Gastroesophageal sphincter (tissue), 4 donors: ENCODE measurements around the gene RARRES2. TPM values are rescaled to one million over a fixed set of nuclear protein-coding genes. Genes with fewer than 3 reads are reported as not detected.

Experiments used
- ATAC-seq: fragments of 150-250 bp; one replicate; pipeline ENCODE4 v1.9.1; 2016; ENCODE audit warnings: mild to moderate bottlenecking, moderate library complexity
- H3K27ac ChIP-seq, 4 donors: fragments of 200-600 bp; sonication (generic) in 3 of 4; 1 replicate in 3 of 4; 2 replicates in 1 of 4; pipeline ENCODE4 v1.5.1; 2016 to 2019
- H3K27me3 ChIP-seq: fragments of 200-600 bp; sonication (generic); one replicate; pipeline ENCODE4 v1.5.1; 2019
- H3K36me3 ChIP-seq, 2 donors: fragments of 200-600 bp; sonication (generic); one replicate each; pipeline ENCODE4 v1.5.1; 2019; ENCODE audit warnings: control low read depth in 1 of 2
- H3K4me1 ChIP-seq, 3 donors: fragments of 200-600 bp; sonication (generic); 1 replicate in 2 of 3; 2 replicates in 1 of 3; pipeline ENCODE4 v1.5.1; 2016 to 2019; ENCODE audit warnings: control low read depth in 2 of 3
- H3K4me3 ChIP-seq, 2 donors: fragments of 200-600 bp; sonication (generic); one replicate each; pipeline ENCODE4 v1.5.1; 2019; ENCODE audit warnings: mild to moderate bottlenecking in 1 of 2, moderate library complexity in 1 of 2
- H3K9me3 ChIP-seq, 3 donors: fragments of 200-600 bp; sonication (generic); one replicate each; pipeline ENCODE4 v1.5.1; 2017 to 2019; ENCODE audit warnings: control low read depth in 2 of 3
- EP300 ChIP-seq: sonication (generic); formaldehyde crosslinking; IDR thresholded peaks from one replicate; pipeline ENCODE4 v1.6.1; 2017; ENCODE audit warnings: antibody characterized with exemption, mild to moderate bottlenecking
- POLR2A ChIP-seq, 2 donors: fragments of 450-650 bp; IDR thresholded peaks; one replicate each; pipeline ENCODE4 v1.6.1; 2017; ENCODE audit warnings: antibody characterized with exemption in 2 of 2, mild to moderate bottlenecking in 2 of 2, moderate library complexity in 1 of 2
- POLR2AphosphoS5 ChIP-seq: sonication (generic); formaldehyde crosslinking; IDR thresholded peaks from one replicate; pipeline ENCODE4 v1.6.1; 2017; ENCODE audit warnings: antibody characterized with exemption
- WGBS, 2 donors: methylation state at CpG; one replicate each; pipeline ENCODE4 v1.1.5; 2018; ENCODE audit warnings: low coverage in 1 of 2; 5-methylcytosine and 5-hydroxymethylcytosine counted together
- total RNA-seq, 4 donors: library from RNA; depleted of rRNA; stranded (reverse); fragments of >200 nt; gene quantifications; one replicate each; pipeline ENCODE4 v1.1.0, GENCODE V29; 2016
- TF ChIP-seq, protein P1 (sequence below), 4 experiments: fragments of 200-600 bp in 2 of 4; fragments of 450-650 bp in 2 of 4; sonication (generic) in 1 of 4; IDR thresholded peaks; one replicate each; pipeline ENCODE4 v1.5.1; 2017 to 2019; ENCODE audit warnings: antibody characterized with exemption in 4 of 4, mild to moderate bottlenecking in 2 of 4, moderate library complexity in 2 of 4

Gene RARRES2
- total RNA-seq, 4 donors from 2014 or later, result 152 to 341 (median 157) TPM

DNA sequence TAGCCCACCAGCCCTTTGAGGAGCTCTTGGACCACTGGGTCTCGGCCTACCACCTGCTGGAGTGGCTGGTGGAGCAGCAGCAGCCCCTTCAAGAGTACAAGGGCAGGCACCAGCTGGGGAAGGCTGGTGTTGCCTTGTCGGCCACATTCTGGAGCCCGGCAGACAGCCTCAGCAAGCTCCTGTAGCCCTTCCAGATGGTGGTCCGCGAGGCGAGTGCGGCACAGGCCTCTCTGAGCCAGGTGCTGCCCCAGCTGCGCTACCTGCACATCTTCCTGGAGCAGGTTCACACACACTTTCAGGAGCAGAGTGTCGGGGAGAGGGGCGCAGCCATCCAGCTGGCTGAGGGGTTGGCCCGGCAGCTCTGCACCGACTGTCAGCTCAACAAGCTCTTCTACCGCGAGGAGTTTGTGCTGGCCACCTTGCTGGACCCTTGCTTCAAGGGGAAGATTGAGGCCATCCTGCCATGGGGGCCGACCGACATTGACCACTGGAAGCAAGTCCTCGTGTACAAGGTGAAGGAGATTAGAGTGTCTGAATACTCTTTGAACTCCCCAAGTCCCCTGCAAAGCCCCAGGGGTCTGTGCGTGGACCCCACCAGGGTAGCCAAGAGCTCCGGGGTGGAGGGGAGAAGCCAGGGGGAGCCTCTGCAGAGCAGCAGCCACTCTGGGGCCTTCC is 11.1 kb downstream of the RARRES2 start:
- H3K27me3 ChIP-seq, result no peaks in the 10 kb centered on the region
- no peak for ATAC-seq
- H3K9me3 ChIP-seq, result no peaks in the 10 kb centered on the region
- peaks cover 0 to 17% (median 10%) of the 10 kb centered on the region in 3 donors for H3K4me1 ChIP-seq
- no peak overlapping the region for H3K27ac ChIP-seq
- TF ChIP-seq POLR2AphosphoS5, result no peak
- TF ChIP-seq POLR2A (IDR thresholded peaks at IDR 0.05), result no peak
- TF ChIP-seq, protein P1, sequence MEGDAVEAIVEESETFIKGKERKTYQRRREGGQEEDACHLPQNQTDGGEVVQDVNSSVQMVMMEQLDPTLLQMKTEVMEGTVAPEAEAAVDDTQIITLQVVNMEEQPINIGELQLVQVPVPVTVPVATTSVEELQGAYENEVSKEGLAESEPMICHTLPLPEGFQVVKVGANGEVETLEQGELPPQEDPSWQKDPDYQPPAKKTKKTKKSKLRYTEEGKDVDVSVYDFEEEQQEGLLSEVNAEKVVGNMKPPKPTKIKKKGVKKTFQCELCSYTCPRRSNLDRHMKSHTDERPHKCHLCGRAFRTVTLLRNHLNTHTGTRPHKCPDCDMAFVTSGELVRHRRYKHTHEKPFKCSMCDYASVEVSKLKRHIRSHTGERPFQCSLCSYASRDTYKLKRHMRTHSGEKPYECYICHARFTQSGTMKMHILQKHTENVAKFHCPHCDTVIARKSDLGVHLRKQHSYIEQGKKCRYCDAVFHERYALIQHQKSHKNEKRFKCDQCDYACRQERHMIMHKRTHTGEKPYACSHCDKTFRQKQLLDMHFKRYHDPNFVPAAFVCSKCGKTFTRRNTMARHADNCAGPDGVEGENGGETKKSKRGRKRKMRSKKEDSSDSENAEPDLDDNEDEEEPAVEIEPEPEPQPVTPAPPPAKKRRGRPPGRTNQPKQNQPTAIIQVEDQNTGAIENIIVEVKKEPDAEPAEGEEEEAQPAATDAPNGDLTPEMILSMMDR (IDR thresholded peaks at IDR 0.05), result no peak
- peaks cover 0 to 60% of the 10 kb centered on the region in 2 donors for H3K36me3 ChIP-seq
- H3K4me3 ChIP-seq, result no peak overlapping the region
- WGBS, 2 donors, result 93% methylated on average over 3 of the region's 19 CpGs; no CpG with 5 or more reads in 1 of the 2 donors

DNA sequence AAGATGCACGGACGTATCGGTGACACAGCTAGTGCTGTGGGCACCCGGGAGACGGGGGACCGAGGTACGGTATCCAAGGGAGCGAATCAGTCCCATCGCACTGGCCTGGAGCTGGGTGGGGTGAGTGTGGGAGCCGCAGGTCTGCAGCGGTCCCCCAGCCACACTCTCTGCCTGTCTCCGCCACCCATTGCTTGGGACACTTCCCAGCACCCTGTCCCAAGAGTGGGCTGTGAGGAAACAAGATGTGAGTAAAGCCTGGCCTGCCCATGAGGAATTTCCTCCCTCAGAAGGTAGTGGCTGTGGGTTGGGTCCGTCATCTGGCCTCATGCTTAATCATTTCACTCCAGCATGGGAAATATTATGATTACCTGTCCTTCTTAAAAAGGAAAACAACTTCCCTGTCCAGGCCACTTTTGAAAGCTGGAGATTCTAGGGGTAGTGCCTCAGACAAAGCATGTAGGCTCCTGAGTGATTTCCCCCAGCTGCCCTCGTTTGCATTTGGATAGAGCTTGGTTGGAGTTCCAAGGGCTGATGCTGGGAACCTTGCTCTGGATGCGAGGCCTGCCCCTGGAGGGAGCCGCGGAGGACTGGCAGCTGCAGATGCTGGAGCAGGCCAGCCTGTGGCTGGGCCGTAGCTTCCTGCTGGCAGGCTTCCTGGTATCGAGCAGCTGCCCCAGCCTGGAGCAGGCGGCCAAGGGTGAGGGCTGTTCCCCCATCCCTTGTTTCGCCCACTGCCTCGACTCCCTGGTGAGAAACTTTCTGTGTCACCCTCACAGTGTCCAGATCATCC is 11.9 kb downstream of the RARRES2 start:
- TF ChIP-seq EP300 (no peak), POLR2A (IDR thresholded peaks at IDR 0.05) (no peak), POLR2AphosphoS5 (no peak)
- TF ChIP-seq, protein P1 (IDR thresholded peaks at IDR 0.05), result no peak
- peaks cover 0 to 17% (median 2%) of the 10 kb centered on the region in 3 donors for H3K4me1 ChIP-seq
- no peak overlapping the region for H3K27ac ChIP-seq
- H3K36me3 ChIP-seq, result peaks cover 0 to 60% of the 10 kb centered on the region in 2 donors
- H3K27me3 ChIP-seq, result no peaks in the 10 kb centered on the region
- 79 to 87% methylated on average over 3 to 6 of the region's 22 CpGs for WGBS, 2 donors
- no peak for ATAC-seq
- no peaks in the 10 kb centered on the region for H3K9me3 ChIP-seq
- no peak overlapping the region for H3K4me3 ChIP-seq

DNA sequence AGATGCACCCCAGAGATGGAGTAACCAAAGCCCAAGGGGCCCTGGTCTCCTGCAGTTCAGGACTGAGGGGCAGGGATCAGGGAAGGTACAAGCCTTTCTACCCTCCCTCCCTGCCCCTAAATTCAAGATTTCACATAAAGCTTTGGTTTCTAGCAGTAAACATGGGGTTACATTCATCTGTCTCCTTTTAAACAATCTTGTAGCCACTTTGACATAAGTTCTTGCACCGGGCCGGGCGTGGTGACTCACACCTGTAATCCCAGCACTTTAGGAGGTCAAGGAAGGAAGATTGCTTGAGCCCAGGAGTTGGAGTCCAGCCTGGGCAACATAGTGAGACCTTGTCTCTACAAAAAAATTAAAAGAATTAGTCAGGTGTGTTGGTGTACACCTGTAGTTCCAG is 14.1 kb downstream of the RARRES2 start:
- TF ChIP-seq POLR2AphosphoS5 (no peak), EP300 (no peak), POLR2A (IDR thresholded peaks at IDR 0.05) (no peak)
- TF ChIP-seq, protein P1 (IDR thresholded peaks at IDR 0.05), result no peak
- no peaks in the 10 kb centered on the region for H3K9me3 ChIP-seq
- peaks cover 0 to 30% (median 9%) of the 10 kb centered on the region in 3 donors for H3K4me1 ChIP-seq
- WGBS, 2 donors, result 100% methylated on average over 2 of the region's 3 CpGs; no CpG with 5 or more reads in 1 of the 2 donors
- H3K27me3 ChIP-seq, result peaks cover 4% of the 10 kb centered on the region
- peaks cover 0 to 60% of the 10 kb centered on the region in 2 donors for H3K36me3 ChIP-seq
- no peak for ATAC-seq
- H3K4me3 ChIP-seq, result no peak overlapping the region
- no peak overlapping the region for H3K27ac ChIP-seq

DNA sequence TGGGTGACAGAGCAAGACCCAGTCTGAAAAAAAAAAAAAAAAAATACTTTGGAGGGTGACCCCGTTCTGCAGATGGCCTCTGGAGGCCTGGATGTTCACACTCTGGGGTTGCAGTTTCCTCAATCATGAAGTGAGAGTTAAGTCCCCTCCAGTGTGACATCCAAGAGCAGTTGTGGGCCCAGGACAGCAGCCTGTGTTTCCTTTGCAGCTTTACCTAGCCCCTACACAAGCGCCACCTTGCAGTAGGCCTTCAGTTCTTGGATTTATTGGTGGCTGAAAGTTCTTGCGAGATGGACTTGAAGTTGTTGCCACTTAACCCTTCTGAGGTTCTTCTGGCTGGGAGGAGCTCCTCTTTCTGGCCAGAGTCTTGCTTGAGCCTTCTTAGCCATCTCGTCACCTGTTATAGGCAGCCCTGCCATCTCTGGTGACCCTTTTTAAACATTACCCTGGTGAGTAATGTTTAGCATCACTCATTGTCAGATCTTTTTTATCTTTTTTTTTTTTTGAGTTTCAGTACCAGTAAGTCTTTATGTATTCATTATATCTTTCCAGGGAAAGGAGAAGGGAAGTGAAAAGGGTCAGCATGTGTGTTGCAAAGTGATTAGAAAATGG is 14.7 kb downstream of the RARRES2 start:
- no peak overlapping the region for H3K27ac ChIP-seq
- TF ChIP-seq, protein P1 (IDR thresholded peaks at IDR 0.05), result no peak
- TF ChIP-seq POLR2A (IDR thresholded peaks at IDR 0.05) (no peak), POLR2AphosphoS5 (no peak), EP300 (no peak)
- peaks cover 4% of the 10 kb centered on the region for H3K27me3 ChIP-seq
- no peak for ATAC-seq
- no peak overlapping the region for H3K4me3 ChIP-seq
- 68 to 86% methylated on average over 2 to 4 of the region's 4 CpGs for WGBS, 2 donors
- peaks cover 0 to 60% of the 10 kb centered on the region in 2 donors for H3K36me3 ChIP-seq
- peaks cover 0 to 35% (median 9%) of the 10 kb centered on the region in 3 donors for H3K4me1 ChIP-seq
- H3K9me3 ChIP-seq, result no peaks in the 10 kb centered on the region
